GM18498 (cell line): ENCODE results near the gene VARS2.
"Not testable (repeated sequence)": the region's sequence is repeated elsewhere in the genome, so short reads cannot be mapped to it uniquely, and the experiment has no call there.

ENCODE experiments used
- ATAC-seq: cut with Tn5 transposase; IDR thresholded peaks from one replicate; pipeline ENCODE4 v1.9.1; 2021; ENCODE audit warnings: mild to moderate bottlenecking, moderate library complexity; ENCODE audit not compliant: unreplicated experiment

Gene VARS2

GRCh38 chr6:30927080-30927479 lies 13.0 kb downstream of the VARS2 start:
- not testable (repeated sequence) for ATAC-seq

- ATAC-seq, result no peak
Measured at GRCh38 chr6:30928677-30929076, 14.6 kb downstream of the VARS2 start.

GRCh38 chr6:30930506-30930905 lies 16.5 kb downstream of the VARS2 start:
- no peak for ATAC-seq

- no peak for ATAC-seq
Measured at GRCh38 chr6:30931272-30931671, 17.2 kb downstream of the VARS2 start.

GRCh38 chr6:30931969-30932645 lies 18.1 kb downstream of the VARS2 start, which contains the start of gene SFTA2:
TSS of gene SFTA2 (minus strand) at chr6:30932170. CDS start at chr6:30932096, 74 bp downstream.
- no peak for ATAC-seq

- no peak for ATAC-seq
Measured at GRCh38 chr6:30932665-30933365, 18.8 kb downstream of the VARS2 start.

- ATAC-seq, result no peak
Measured at GRCh38 chr6:30935018-30935417, 21.0 kb downstream of the VARS2 start.

GRCh38 chr6:30937265-30937664 lies 23.2 kb downstream of the VARS2 start:
- no peak for ATAC-seq

- ATAC-seq, result no peak
Measured at GRCh38 chr6:30938730-30939129, 24.7 kb downstream of the VARS2 start.

- ATAC-seq, result no peak
Measured at GRCh38 chr6:30939473-30939872, 25.4 kb downstream of the VARS2 start.

- ATAC-seq, result no peak
Measured at GRCh38 chr6:30940361-30940986, 26.4 kb downstream of the VARS2 start, which contains the start of gene MUCL3. TSS of gene MUCL3 (plus strand) at chr6:30940973. CDS start at chr6:30941000, 27 bp downstream.

GRCh38 chr6:30942338-30943060 lies 28.5 kb downstream of the VARS2 start:
- ATAC-seq, result no peak

GRCh38 chr6:30944051-30944450 lies 30.0 kb downstream of the VARS2 start:
- ATAC-seq, result no peak

GRCh38 chr6:30945281-30945680 lies 31.2 kb downstream of the VARS2 start:
- ATAC-seq, result no peak

GRCh38 chr6:30947231-30947630 lies 33.2 kb downstream of the VARS2 start:
- no peak for ATAC-seq

GRCh38 chr6:30948811-30949210 lies 34.8 kb downstream of the VARS2 start:
- ATAC-seq, result no peak

- no peak for ATAC-seq
Measured at GRCh38 chr6:30951907-30952469, 38.0 kb downstream of the VARS2 start.

GRCh38 chr6:30954631-30955366 lies 40.8 kb downstream of the VARS2 start:
- no peak for ATAC-seq

GRCh38 chr6:30955367-30956042 lies 41.5 kb downstream of the VARS2 start:
- ATAC-seq, result peak; percentile 72

- ATAC-seq, result no peak
Measured at GRCh38 chr6:30957716-30958115, 43.7 kb downstream of the VARS2 start.
